HG02938 (cell line): ENCODE measurements around the gene ISOC2.

ENCODE experiments used
- ATAC-seq: cut with Tn5 transposase; IDR thresholded peaks from one replicate; pipeline ENCODE4 v1.9.1; 2021; ENCODE audit warnings: mild to moderate bottlenecking, moderate library complexity; ENCODE audit not compliant: unreplicated experiment

The ISOC2 gene

GRCh38 chr19:55490478-55491432, 29.3 kb upstream of the ISOC2 start:
- no peak for ATAC-seq

GRCh38 chr19:55489711-55490477, 28.5 kb upstream of the ISOC2 start:
- no peak for ATAC-seq

GRCh38 chr19:55488986-55489710, 27.7 kb upstream of the ISOC2 start:
- no peak for ATAC-seq

DNA sequence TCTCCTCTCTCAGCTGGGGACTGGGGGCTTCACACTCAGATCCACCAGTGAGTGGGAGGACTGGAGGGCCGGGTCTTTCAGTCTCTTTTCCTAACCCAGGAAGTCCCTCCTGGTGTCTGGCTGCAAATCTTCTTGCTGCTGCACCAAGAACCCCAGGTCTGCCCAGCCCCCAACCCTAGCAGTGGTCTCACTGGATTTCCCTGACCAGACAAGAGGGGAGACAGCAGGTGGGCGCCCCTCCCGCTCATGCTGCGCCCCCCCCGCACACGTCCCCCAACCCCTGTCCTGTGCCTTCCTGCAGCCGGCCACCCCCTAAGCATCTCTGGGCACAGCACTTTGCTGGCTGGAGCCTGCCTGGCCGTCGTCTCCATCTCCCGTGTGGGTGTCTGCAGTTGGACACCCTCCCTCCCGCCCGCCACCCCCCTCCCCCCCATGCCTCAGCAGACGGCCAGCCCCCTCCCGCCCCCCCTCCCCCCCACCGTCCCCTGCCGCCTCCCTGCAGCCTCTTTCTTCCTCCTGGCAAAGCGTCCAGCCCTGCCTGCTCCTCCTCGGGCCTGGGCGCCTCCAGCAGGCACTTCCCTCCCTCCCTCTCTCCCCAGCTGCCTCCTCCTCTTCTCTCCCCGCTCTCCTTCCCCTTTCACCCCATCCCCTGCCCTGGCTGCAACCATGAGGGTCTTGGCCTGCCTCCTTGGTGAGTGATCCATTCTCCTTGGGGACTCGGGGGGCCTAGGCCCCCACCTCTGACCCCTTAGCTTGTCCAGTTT, 26.7 kb upstream of the ISOC2 start, which contains the start of gene SSC5D:
Gene SSC5D, plus strand, starts transcription at position 513 of the 764 bp plus-strand sequence. Its CDS starts 154 bp downstream, at position 667.
- no peak for ATAC-seq

GRCh38 chr19:55486971-55487923, 25.8 kb upstream of the ISOC2 start:
- ATAC-seq: no peak

DNA sequence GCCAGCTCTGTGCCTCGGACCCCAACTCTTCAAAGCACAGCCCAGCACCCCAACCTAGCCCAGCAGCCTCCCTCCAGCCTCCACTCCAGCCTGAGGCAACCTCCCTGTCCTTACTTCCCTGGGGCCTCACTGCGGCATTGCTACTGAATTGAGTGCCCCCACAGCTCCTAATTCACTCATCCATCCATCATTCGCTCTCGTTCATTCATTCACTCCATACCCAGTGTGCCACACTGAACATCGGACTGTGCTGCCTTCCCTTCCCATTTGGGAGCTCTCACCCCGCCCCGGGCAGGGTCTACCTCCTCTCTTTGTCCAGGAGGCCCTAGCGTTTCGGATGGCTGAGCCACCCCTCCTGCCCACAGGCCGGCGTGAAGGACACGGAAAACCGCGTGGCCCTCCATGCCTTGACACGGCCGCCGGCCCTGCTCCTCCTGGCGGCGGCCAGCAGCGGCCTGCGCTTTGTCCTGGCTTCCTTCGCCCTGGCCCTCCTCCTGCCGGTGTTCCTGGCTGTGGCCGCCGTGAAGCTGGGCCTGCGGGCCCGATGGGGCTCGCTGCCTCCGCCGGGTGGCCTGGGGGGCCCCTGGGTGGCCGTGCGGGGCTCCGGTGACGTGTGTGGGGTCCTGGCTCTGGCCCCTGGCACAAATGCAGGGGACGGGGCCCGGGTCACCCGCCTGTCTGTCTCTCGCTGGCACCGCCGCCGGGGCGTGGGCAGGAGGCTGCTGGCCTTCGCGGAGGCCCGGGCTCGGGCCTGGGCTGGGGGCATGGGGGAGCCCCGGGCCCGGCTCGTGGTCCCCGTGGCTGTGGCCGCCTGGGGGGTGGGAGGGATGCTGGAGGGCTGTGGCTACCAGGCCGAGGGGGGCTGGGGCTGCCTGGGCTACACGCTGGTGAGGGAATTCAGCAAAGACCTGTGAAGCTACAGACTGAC, 24.9 kb upstream of the ISOC2 start:
- ATAC-seq: no peak

DNA sequence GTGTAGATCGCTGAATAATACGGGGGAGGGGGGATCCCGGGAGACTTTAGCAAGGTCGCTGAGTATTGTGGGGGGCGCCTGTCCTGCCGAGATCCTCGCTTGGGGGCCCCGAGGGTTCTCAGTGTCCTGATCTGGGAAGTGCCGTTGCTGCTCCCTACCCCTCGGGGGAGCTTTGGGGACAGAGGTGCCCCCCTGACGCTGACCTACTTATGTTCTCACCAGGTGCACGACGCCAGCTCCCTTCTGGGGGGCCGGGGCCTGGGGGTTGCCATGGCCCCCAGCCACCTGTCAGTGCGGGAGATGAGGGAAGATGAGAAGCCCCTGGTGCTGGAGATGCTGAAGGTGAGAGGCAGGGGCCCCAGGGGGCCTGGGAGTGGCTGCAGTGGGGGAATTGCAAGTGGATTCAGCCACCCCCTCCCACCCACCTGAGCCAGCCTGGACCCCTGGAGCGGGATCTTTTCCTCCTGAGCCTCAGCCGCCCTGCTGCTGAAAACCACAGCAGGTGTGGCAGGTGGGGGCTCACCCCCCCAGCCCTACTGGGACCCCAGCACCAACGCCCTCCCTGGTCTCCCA, 24.1 kb upstream of the ISOC2 start:
- ATAC-seq: no peak

- no peak for ATAC-seq
These were observed 23.4 kb upstream of the ISOC2 start, which contains the start of gene NAT14 for GRCh38 chr19:55484593-55485438. NAT14 (plus strand) TSS chr19:55485188; CDS start chr19:55485709, 521 bp downstream.

DNA sequence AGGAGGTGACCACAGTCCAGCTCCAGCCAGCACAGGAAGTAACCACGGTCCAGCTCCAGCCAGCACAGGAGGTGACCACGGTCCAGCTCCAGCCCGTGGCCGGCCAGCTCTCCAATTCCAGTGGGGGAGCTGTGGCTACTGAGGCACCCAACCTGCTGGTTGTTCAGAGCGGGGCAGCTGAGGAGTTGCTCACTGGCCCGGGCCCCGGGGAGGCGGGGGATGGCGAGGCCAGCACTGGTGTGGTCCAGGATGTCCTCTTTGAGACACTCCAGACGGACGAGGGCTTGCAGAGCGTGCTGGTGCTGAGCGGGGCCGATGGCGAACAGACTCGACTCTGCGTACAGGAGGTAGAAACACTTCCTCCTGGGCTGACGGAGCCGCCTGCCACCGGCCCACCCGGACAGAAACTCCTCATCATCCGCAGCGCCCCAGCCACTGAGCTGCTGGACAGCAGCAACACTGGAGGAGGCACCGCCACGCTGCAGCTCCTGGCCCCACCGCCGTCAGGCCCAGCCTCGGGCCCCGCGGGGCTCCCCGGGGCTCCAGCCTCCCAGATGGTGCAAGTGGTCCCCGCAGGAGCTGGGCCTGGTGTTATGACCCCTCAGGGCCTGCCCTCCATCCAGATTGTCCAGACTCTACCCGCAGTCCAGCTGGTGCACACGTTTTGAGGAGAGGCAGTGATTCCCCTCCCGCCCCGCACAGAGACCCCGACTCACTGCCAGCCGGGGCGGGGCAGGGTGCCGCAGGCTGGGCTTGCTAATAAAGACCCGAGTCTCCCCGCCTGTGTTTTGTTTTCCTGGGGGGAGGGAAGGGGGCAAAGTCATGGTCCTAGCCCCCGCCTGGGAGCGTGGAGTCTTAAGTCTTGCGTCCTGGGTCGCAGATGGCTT, 22.5 kb upstream of the ISOC2 start:
- ATAC-seq: no peak

- no peak for ATAC-seq
These were observed 21.7 kb upstream of the ISOC2 start for GRCh38 chr19:55482967-55483705.

DNA sequence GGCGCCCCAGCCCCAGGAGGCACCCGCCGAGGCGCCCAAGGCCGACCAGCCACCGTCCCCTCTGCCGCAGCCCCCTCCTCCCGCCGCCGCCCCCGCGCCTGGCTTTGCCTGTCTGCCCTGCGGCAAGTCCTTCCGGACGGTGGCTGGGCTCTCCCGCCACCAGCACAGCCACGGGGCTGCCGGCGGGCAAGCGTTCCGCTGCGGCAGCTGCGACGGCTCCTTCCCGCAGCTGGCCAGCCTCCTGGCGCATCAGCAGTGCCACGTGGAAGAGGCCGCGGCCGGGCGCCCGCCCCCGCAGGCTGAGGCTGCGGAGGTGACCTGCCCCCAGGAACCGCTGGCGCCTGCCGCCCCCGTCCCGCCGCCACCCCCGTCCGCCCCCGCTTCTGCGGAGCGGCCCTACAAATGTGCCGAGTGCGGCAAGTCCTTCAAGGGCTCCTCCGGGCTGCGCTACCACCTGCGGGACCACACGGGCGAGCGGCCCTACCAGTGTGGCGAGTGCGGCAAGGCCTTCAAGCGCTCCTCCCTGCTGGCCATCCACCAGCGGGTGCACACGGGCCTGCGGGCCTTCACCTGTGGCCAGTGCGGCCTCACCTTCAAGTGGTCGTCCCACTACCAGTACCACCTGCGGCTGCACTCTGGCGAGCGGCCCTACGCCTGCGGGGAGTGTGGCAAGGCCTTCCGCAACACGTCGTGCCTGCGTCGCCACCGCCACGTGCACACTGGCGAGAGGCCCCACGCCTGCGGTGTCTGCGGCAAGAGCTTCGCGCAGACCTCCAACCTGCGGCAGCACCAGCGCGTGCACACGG, 20.9 kb upstream of the ISOC2 start:
- ATAC-seq: no peak

GRCh38 chr19:55481794-55482155, 20.3 kb upstream of the ISOC2 start:
- no peak for ATAC-seq

DNA sequence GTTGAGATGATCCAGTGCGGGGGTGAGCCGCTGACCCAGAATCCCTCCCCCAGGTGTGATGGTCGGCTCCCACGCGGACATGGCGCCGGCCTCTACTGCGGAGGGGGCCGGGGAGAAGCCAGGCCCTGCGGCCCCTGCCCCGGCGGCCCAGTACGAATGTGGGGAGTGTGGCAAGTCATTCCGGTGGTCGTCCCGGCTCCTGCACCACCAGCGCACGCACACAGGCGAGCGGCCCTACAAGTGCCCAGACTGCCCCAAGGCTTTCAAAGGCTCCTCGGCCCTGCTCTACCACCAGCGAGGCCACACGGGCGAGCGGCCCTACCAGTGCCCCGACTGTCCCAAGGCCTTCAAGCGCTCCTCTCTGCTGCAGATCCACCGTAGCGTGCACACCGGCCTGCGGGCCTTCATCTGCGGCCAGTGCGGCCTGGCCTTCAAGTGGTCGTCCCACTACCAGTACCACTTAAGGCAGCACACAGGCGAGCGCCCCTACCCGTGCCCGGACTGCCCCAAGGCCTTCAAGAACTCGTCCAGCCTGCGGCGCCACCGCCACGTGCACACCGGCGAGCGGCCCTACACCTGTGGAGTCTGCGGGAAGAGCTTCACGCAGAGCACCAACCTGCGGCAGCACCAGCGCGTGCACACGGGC, 19.8 kb upstream of the ISOC2 start:
- no peak for ATAC-seq
